PFSK-1 (cell line): ENCODE results near the gene ADAMTS17.

Source experiments
- FOXP2 ChIP-seq: optimal IDR thresholded peaks from 2 replicates; pipeline ENCODE3; 2011; ENCODE audit warnings: borderline replicate concordance, control low read depth, inconsistent platforms; ENCODE audit not compliant: insufficient read depth; ENCODE audit errors: extremely low read length, extremely low read depth
- POLR2AphosphoS5 ChIP-seq: IDR thresholded peaks from 2 replicates; pipeline ENCODE4 v1.6.1; 2012; ENCODE audit warnings: low read depth, mild to moderate bottlenecking, control low read depth, low read length, moderate library complexity
- SIN3A ChIP-seq: IDR thresholded peaks from 2 replicates; pipeline ENCODE4 v1.6.1; 2012; ENCODE audit warnings: mild to moderate bottlenecking, low read length, moderate library complexity, borderline replicate concordance; ENCODE audit not compliant: insufficient read depth
- TAF1 ChIP-seq: IDR thresholded peaks from 2 replicates; pipeline ENCODE4 v1.6.1; 2012; ENCODE audit warnings: low read length, control low read depth, borderline replicate concordance; ENCODE audit not compliant: insufficient read depth
- TF ChIP-seq, protein P1 (sequence below), 2 experiments: IDR thresholded peaks; 2 replicates each; pipeline versions ENCODE4 v1.6.1 to v1.8.0; 2011 to 2012; ENCODE audit warnings: low read depth in 2 of 2, low read length in 2 of 2, control low read depth in 1 of 2, inconsistent platforms in 1 of 2, mild to moderate bottlenecking in 1 of 2, moderate library complexity in 1 of 2; ENCODE audit not compliant: insufficient read depth in 1 of 2

The ADAMTS17 gene

DNA sequence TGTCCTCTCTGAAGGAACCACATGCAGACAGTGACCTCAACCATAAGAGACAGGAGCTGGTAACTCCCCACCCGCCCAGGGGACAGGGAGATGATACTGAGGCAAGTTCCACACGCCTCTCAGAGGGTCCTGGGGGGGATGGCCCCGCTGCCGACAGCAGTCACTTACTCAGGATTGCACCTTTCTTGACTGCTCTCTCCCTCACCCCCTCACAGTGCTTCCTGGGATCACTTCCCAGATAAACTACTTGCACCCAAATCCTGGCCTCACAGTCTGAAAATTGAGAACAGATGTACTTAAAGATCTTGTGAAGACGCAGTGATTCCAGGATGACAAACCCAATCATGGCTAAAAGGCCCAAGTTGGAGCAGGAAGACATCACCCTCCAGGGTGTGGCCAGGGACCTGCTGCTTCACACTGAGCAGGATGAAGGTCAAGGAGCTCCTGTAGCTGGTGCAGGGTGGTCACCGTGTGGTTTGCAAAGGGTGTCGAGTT, 207.6 kb downstream of the ADAMTS17 start:
- TF ChIP-seq POLR2AphosphoS5 (no peak), SIN3A (no peak), FOXP2 (no peak), TAF1 (no peak)
- TF ChIP-seq, protein P1, sequence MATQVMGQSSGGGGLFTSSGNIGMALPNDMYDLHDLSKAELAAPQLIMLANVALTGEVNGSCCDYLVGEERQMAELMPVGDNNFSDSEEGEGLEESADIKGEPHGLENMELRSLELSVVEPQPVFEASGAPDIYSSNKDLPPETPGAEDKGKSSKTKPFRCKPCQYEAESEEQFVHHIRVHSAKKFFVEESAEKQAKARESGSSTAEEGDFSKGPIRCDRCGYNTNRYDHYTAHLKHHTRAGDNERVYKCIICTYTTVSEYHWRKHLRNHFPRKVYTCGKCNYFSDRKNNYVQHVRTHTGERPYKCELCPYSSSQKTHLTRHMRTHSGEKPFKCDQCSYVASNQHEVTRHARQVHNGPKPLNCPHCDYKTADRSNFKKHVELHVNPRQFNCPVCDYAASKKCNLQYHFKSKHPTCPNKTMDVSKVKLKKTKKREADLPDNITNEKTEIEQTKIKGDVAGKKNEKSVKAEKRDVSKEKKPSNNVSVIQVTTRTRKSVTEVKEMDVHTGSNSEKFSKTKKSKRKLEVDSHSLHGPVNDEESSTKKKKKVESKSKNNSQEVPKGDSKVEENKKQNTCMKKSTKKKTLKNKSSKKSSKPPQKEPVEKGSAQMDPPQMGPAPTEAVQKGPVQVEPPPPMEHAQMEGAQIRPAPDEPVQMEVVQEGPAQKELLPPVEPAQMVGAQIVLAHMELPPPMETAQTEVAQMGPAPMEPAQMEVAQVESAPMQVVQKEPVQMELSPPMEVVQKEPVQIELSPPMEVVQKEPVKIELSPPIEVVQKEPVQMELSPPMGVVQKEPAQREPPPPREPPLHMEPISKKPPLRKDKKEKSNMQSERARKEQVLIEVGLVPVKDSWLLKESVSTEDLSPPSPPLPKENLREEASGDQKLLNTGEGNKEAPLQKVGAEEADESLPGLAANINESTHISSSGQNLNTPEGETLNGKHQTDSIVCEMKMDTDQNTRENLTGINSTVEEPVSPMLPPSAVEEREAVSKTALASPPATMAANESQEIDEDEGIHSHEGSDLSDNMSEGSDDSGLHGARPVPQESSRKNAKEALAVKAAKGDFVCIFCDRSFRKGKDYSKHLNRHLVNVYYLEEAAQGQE (IDR thresholded peaks at IDR 0.05; ENCODE audit: insufficient read depth in 1 of 2, low read depth in 2 of 2, low read length in 2 of 2): no peak

GRCh38 chr15:100133001-100133400, 208.8 kb downstream of the ADAMTS17 start:
- TF ChIP-seq SIN3A (no peak), TAF1 (no peak), POLR2AphosphoS5 (no peak), FOXP2 (no peak)
- TF ChIP-seq, protein P1 (IDR thresholded peaks at IDR 0.05; ENCODE audit: insufficient read depth in 1 of 2, low read depth in 2 of 2, low read length in 2 of 2): no peak

DNA sequence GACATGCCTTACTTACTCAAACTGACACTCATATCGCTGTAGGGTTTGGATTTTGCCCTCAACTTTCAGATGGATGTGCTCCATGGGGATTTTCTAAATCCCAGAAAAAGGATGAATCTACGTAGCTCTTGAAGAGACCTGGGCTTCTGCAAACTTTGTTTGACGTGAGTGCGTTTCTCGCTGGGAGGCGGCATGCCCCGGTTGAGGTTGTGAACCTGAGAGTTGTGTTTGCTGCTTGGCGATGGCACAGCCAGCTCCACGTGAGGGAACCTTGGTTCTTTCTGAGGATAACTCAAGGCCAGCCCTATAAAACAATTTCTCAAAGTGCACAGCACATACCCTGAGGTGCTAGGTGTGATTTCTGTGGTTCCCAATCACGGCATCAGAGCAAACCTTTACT, 209.5 kb downstream of the ADAMTS17 start:
- no peak for TF ChIP-seq SIN3A
- TF ChIP-seq TAF1: no peak
- no peak for TF ChIP-seq POLR2AphosphoS5
- TF ChIP-seq FOXP2: no peak
- TF ChIP-seq, protein P1 (IDR thresholded peaks at IDR 0.05; ENCODE audit: insufficient read depth in 1 of 2, low read depth in 2 of 2, low read length in 2 of 2): no peak

DNA sequence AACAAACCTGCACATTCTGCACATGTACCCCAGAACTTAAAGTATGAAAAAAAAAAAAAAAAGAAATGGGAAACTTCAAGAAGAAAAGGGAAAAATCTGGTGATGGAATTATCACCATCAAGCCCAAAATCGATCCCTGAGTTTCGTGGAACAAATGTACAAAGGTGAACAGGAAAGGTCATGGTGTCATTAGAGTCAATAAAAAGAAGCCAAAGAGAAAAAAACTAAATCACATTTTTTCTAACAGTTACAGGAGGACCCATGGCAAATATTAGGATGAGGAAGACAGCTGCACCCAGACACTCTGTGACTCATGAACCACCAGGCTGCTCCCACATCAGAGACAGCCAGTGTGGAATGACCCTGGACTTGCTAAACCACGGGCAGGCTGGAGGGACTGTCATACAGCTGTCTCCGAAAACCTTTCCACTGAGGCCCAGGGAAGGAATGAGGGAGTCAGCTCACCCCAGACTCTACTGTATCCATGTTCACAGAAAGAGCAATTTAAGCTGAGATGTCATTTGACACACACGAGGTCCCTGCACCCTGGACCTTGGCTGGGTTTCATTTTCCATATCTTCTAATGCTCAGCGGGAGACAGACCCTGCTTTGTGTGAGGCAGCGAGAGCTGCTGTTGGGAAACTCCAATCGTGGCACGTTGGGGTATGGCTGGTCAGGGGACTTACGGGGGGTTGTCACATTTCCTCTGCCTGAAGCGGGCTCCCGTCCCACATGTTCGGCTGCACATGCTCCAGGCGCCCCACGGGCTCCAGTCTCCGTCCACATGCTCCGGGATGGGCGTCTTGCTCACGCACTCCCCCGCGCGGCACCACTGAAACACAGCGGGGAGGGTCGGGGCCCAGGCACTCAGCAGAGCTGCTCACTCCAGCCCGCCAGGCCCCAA, 210.2 kb downstream of the ADAMTS17 start:
- TF ChIP-seq POLR2AphosphoS5: no peak
- no peak for TF ChIP-seq TAF1
- TF ChIP-seq, protein P1 (IDR thresholded peaks at IDR 0.05; ENCODE audit: insufficient read depth in 1 of 2, low read depth in 2 of 2, low read length in 2 of 2): no peak
- TF ChIP-seq FOXP2: no peak
- no peak for TF ChIP-seq SIN3A
